ENCODE data around the gene OR51V1.
"Not testable (repeated sequence)": the region's sequence is repeated elsewhere in the genome, so short reads cannot be mapped to it uniquely, and the experiment has no call there.

OR51V1 gene

DNA sequence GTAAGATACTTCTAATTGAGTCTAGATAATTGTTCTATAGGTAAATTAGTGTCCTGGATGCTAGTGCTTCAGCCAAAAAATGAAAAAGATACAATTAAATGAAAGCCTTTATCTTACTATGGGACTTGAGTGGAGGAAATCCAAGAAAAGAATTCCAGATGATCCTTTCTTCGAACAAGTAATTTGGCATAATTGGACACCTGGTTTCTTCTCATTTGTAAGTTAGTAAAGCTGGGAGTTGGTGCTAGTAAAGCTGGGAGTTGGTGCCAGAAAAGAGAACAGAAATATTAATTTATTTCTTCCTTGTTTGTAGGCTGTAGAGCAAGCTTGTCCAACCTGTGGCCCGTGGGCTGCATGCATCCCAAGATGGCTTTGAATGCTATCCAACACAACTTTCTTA is 12.3 kb downstream of the OR51V1 start:
- in situ Hi-C loops (cut with HindIII; ENCODE audit: low sequenced_read_pairs), result no loop called here
- DNase-seq (ENCODE audit: low read depth, low spot score), result no peak
- TF ChIP-seq, protein P1, sequence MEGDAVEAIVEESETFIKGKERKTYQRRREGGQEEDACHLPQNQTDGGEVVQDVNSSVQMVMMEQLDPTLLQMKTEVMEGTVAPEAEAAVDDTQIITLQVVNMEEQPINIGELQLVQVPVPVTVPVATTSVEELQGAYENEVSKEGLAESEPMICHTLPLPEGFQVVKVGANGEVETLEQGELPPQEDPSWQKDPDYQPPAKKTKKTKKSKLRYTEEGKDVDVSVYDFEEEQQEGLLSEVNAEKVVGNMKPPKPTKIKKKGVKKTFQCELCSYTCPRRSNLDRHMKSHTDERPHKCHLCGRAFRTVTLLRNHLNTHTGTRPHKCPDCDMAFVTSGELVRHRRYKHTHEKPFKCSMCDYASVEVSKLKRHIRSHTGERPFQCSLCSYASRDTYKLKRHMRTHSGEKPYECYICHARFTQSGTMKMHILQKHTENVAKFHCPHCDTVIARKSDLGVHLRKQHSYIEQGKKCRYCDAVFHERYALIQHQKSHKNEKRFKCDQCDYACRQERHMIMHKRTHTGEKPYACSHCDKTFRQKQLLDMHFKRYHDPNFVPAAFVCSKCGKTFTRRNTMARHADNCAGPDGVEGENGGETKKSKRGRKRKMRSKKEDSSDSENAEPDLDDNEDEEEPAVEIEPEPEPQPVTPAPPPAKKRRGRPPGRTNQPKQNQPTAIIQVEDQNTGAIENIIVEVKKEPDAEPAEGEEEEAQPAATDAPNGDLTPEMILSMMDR (IDR thresholded peaks at IDR 0.05; ENCODE audit: low read depth, low read length), result no peak
- no peak overlapping the region for H3K4me3 ChIP-seq (ENCODE audit: low read depth, low read length)

DNA sequence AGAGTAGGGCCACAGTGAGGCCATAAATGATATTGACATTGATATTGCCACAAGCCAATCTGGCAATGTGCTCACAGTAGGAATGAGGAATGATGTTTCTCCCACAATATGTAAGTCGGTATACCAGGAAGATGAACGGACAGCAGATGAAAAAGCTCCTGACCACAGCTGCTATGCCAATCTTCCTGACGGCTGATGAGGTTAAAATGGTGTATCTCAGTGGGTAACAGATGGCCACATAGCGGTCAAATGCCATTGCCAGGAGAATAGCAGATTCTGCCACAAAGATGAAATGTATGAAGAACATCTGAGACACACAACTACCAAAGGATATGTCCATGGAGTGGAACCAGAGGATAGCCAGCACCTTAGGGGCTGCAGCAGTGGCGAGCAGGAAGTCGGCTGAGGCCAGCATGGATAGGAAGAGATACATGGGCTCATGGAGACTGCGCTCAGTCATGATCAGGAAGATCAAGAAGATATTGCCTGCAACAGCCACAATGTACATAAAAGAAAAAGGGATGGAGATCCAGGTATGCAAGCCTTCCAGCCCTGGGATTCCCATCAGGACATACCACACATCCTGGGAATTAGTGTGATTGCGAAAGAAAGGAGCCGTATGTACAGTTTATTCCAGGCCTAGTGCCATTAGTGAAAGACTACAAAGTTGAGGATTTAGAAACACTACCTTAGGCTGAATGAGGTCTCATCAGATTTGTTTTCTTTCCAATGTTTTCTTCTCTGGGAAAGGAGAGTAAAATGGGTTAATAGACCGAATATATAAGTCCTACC is 22.2 kb downstream of the OR51V1 start:
- no peak for DNase-seq (ENCODE audit: low read depth, low spot score)
- no peak overlapping the region for H3K4me3 ChIP-seq (ENCODE audit: low read depth, low read length)
- in situ Hi-C loops (cut with HindIII; ENCODE audit: low sequenced_read_pairs), result no loop called here
- TF ChIP-seq, protein P1 (IDR thresholded peaks at IDR 0.05; ENCODE audit: low read depth, low read length), result no peak

DNA sequence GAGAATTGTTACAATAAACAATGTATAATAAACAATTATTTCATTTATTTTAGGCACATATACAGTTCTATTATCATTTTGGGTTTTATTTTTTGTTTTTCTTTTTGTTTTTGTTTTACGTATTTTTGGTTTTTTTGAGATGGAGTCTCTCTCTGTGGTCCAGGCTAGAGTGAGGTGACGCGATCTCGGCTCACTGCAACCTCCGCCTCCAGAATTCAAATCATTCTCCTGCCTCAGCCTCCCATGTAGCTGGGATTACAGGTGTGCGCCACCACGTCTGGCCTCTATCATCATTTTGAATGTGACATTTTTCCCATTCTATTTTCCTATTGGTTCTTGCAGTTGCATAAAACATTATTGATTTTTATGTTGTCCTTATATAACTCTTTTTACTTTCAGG is 25.5 kb downstream of the OR51V1 start:
- no peak overlapping the region for H3K4me3 ChIP-seq (ENCODE audit: low read depth, low read length)
- in situ Hi-C loops (cut with HindIII; ENCODE audit: low sequenced_read_pairs), result no loop called here
- no peak for DNase-seq (ENCODE audit: low read depth, low spot score)
- TF ChIP-seq, protein P1 (IDR thresholded peaks at IDR 0.05; ENCODE audit: low read depth, low read length), result no peak

DNA sequence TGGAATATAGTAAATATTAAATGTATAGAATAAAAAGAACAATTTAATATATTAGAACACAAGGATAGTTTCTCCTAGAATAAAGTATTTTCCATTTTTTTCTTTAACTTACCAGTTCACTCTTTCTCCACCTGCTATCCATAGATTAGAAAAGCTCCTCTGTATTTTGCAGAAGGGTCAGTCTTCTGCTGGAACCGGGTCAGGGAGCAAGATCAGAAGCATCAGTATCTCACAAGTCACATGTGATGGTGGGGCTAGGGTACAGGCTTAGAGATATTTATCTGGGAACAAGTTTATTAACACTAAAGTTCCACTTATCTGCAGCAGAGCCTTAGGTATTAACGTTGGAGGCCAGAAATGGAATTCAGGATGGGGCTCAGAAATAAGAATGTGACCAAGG is 28.6 kb downstream of the OR51V1 start:
- DNase-seq (ENCODE audit: low read depth, low spot score), result no peak
- no peak overlapping the region for H3K4me3 ChIP-seq (ENCODE audit: low read depth, low read length)
- in situ Hi-C loops (cut with HindIII; ENCODE audit: low sequenced_read_pairs), result no loop called here
- TF ChIP-seq, protein P1 (IDR thresholded peaks at IDR 0.05; ENCODE audit: low read depth, low read length), result no peak

DNA sequence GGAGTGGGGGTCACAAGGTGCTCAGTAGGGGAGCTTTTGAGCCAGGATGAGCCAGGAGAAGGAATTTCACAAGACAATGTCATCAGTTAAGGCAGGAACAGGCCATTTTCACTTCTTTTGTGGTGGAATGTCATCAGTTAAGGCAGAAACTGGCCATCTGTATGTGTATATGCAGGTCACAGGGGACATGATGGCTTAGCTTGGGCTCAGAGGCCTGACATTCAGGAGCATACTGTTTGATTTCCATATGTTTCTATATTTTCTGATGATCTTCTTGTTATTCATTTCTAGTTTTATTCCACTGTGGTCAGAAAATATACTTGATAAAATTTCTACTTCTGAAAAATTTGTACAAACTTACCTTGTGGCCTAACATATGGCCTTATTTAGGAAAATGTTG is 34.6 kb downstream of the OR51V1 start:
- H3K4me3 ChIP-seq (ENCODE audit: low read depth, low read length); in situ Hi-C loops (cut with HindIII; ENCODE audit: low sequenced_read_pairs); DNase-seq (ENCODE audit: low read depth, low spot score): not testable (repeated sequence)

DNA sequence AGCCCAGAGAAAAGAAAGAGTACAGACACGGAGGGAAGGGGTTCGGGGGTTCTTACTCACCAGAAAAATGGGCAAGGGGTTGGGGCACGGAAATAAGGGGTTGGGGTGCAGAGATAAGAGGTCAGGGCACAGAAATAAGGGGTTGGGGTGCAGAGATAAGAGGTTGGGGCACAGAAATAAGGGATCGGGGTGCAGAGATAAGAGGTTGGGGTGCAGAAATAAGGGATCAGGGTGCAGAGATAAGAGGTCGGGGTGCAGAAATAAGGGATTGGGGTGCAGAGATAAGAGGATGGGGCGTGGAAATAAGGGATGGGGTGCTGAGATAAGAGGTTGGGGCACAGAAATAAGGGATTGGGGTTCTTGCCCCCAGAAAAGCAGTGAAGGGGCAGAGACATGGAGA is 35.7 kb downstream of the OR51V1 start:
- DNase-seq (ENCODE audit: low read depth, low spot score); H3K4me3 ChIP-seq (ENCODE audit: low read depth, low read length); in situ Hi-C loops (cut with HindIII; ENCODE audit: low sequenced_read_pairs): not testable (repeated sequence)

DNA sequence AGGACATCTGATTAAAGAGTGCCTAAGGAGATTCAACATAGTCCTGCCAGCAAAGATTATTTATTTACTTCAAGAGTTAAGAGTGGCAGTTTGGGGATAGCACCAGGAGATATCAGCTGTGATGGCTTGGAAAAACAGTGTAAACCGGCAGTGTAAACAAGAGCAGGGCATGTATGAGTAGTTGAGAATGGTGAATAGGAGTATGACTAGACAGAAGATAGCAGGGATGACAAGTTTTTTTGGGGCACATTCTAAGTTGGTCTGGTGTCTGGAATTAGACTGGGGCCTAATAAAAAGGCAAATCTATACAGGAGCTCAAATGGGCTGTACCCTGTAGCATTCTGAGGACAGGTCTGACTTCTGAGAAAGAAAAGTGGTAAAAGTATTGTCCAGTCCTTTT is 39.4 kb downstream of the OR51V1 start:
- H3K4me3 ChIP-seq (ENCODE audit: low read depth, low read length); in situ Hi-C loops (cut with HindIII; ENCODE audit: low sequenced_read_pairs); DNase-seq (ENCODE audit: low read depth, low spot score): not testable (repeated sequence)

DNA sequence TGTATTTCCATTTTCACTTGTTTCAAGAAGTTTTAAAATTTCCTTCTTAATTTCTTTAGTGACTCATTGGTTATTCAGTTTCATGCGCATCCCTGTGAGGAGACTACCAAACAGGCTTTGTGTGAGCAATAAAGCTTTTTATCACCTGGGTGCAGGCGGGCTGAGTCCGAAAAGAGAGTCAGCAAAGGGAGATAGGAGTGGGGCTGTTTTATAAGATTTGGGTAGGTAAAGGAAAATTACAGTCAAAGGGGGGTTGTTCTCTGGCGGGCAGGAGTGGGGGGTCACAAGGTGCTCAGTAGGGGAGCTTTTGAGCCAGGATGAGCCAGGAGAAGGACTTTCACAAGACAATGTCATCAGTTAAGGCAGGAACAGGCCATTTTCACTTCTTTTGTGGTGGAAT is 40.3 kb downstream of the OR51V1 start:
- in situ Hi-C loops (cut with HindIII; ENCODE audit: low sequenced_read_pairs); H3K4me3 ChIP-seq (ENCODE audit: low read depth, low read length); DNase-seq (ENCODE audit: low read depth, low spot score): not testable (repeated sequence)

DNA sequence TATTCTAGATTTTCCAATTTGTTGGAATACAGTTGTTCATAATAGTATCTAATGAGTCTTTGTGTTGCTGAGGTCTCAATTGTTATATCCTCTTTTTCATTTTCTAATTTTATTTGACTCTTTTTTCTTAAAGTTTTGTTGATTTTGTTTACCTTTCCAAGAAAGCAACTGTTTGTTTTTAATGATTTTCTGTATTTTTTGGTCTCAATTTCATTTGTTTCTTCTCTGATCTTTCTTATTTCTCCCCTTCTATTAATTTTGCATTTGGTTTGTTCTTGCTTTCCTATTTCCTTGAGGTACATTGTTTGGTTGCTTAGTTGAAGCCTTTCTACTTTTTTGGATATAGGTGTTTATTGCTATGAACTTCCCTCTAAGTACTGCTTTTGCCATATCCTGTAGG is 40.7 kb downstream of the OR51V1 start:
- in situ Hi-C loops (cut with HindIII; ENCODE audit: low sequenced_read_pairs), result no loop called here
- H3K4me3 ChIP-seq (ENCODE audit: low read depth, low read length), result no peak overlapping the region
- no peak for DNase-seq (ENCODE audit: low read depth, low spot score)
- TF ChIP-seq, protein P1 (IDR thresholded peaks at IDR 0.05; ENCODE audit: low read depth, low read length), result no peak
